Ramos (cell line): ENCODE results near the gene CREB3L2.

ENCODE experiments used
- in situ Hi-C: fragments of 300-500 bp; cut with MboI; formaldehyde crosslinking; loops from one replicate; pipeline ENCODE4 v1.14.3; 2022; ENCODE audit warnings: low sequenced_read_pairs; ENCODE audit not compliant: unreplicated experiment

Gene CREB3L2

DNA sequence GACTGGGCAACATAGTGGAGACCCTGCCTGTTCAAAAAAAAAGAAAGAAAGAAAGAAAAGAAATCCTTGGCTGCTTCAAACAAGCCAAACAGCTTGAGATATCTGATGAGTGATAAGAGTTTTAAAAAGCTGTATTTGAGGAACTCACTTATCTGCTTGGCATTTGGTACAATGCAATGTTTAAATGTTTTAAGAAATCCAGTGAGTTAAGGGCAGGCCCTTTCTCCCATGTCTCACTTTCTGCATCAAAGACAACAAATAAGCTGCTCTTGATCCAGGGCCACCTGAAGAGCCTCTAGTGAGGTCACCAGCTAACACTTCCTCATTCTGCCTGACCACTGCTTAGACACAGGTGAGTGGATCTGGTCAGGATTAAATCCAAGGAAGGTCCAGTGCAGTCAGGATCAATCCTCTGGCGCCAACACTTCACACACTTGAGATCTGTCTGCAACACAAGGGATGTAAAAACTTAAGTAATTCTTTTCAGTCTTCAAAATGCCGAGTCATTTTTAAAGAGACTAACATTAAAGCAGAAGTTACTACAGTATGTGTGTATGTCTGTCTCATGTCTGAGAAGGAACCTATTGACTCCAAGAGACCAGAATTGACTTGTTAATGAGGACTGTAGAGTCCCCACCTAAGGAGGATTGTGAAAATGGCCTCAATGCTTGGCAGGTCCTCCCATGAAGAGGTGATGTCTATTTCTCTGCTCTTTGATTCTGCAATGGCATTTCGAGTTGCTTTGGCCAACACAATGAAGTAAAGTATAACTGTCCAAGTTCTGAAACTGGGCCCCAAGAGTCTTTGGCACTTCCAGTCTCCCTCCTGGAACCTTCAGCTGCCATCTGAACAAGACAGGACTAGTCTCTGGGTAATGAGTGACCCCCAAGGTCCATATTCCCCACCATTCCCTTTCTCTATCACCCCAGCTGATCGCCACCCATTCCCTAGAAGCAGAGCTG lies 43.1 kb downstream of the CREB3L2 start:
- in situ Hi-C loops: no loop called here

DNA sequence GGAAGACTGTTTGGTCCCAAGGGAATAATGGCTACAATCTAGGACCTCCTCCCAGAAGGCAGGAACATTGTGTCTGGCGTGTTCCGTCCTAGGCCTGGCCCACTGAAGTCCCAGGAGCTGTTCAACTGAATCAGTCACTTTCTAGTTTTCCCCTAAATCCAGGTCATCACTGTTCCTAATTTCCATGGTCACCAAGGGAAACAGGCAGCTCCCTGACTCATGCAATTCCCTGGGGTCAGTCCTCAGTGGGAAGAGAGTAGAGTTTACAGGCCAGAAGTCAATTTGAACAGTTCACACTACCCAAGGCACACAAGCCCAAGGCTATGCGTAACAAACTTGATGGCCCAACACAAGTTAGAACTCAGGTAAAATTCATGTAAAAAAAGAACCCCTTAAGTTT lies 44.0 kb downstream of the CREB3L2 start:
- in situ Hi-C loops: no loop called here

DNA sequence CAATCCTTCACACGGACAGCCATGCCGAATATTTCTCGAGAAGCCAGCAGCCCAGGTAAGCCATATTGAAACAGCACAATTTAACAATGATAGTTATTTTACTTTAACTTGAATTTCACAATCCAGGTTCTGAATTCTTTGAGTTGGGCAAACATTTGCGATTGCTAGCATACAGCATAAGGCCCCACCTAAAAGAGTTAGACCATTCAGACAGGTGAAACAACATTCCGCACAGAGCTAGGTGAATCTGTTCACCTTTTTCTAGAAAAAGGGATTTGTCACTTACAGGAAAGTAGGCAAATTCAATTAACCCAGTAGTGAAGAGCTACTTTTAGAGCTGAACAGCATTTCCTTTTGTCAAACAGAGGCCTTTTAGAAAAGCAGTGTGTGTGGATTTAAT lies 45.3 kb downstream of the CREB3L2 start:
- in situ Hi-C loops: no loop called here

DNA sequence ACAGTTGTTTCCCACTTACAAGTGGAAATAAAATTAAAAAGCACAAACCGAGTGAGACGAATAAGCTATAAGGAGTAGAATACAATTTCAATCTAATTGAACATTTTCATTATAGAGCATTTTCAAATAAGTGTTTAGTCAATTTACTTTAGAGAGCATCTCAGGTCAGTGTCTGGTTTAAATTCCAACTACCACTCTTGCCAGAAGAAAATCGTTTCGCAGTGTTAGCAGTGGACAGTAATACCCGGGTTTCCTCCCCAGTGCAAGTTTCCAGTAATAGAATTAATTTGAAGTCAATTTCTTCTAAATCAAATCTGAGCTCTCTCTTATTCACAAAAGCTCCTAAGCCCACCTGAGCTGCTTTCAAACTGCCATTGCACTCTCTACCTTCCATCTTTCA lies 45.7 kb downstream of the CREB3L2 start:
- in situ Hi-C loops: no loop called here

DNA sequence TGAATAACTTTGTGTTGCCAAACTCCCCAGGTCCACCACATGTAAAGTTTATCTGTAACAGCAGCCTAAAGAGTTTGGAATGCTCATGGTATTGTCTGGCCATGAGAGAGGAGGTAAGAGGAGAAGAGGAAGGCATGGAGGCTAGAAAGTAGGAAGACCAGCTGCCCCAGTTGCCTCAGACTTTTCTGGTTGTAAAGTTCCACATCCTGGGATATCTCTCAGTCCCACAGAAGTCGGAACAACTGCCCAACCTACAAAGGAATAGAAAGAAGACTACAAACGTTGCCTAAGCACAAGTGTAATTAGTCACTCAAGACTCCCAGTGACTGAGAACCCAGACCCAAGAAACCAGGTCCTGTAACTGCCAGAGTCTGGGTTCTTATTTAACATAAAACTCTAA lies 47.3 kb downstream of the CREB3L2 start:
- in situ Hi-C loops: no loop called here

DNA sequence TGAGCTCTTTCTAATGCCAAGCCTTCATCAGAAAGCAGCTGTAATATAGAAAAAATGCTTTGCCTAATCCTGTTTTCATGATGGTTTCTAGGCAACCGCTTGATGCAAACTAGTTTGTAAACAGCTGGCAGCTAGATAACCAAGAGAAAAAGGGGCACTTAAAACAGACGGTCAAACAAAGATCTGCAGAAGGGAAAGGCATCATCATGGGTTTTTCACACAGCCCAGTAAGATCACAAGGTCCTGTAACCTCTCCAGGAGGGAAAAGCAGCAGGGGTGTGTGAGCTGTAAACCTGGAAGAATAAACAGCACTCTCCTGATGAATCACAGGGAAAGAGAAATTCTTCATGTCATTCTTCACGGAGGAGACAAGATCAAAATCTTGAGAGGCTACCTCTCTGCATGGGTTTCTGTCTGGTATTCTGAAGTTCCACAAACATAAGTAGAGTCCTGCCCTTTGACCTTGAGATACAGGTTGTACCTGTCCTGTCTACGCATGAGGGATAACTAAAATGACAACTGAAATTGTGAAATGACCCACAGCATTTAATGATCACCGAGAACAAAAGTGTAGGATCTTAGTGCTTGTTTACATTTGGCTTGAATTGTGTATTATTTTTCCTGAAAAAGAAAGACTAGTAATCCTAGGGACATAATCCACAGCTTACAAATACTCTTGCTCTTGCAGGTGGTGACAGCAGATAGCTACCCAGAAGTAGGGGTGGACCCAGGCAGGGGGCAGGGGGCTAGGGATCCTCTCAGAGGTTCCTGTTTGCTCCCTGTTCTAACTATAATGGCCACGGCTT lies 48.0 kb downstream of the CREB3L2 start:
- in situ Hi-C loops: no loop called here

DNA sequence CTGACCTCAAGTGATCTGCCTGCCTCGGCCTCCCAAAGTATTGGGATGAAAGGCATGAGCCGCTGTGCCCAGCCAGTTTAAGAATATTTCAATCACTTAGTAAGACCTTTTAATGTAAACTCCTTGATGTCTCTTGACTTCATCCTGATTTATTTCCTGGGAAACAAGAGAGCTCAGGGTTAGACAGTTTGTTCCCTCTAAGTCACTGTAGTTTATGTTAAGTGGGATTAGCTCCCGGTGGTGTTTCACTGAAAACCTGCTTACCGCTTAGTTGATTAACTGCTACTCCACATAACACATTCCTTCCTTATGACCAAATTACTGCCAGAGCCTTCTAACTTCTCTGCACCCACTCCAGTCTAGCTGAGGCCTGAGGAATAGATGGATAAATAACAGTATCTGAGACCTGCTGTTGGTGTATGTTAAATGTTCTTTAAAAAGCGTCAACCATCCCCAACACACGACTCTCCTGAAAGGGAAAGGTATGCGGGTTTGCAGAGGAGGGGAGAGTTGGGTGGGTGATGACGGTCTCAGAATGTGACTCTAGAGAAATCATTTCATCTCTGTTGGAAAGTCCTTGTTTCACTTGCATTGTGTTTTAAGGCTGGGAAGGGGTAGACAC lies 48.7 kb downstream of the CREB3L2 start:
- in situ Hi-C loops: no loop called here

DNA sequence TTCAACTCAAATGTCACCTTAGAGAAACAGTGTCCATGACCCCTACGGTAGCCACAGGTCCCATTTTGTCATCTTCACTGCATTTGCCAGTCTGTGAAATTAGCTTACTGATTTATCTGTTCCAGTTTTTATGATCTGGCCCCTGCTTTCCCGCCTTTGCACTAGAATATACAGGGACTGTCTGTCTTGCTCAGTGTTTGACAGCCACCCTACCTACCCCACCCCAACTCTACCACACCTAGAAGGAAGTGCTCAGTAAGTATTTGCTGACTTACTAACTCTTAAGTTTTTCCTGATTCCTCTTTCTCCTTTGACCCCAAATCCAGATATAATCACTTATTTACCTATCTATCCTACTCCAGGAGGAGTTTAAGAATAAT lies 49.5 kb downstream of the CREB3L2 start:
- in situ Hi-C loops: no loop called here

DNA sequence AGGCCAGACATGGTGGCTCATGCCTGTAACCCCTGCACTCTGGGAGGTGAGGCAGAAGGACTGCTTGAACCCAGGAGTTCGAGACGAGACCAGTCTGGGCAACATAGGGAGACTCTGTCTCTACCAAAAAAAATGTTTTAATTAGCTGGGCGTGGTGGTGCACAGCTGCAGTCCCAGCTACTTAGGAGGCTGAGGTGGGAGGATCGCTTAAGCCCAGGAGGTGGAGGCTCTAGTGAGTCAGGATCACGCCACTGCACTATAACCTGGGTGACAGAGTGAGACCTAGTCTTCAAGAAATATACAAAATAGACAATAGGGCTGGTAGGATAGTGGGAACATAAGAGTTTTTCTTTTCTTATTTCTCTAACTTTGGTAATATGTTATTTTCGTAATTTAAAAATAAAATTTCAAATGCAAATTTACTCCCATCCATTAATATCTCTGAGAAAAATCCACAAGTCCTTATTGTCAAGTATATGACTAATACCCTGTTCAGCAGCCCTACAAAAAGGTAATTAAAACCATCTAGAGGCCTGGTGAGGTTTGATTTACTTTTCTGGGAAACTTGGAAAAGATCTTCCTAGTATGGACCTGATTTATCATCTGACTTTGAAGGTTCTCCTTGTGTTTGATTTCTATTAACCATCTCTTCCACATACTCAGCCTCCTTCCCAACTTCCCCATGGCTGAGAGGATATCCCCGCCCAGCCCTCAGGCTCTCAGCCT lies 50.0 kb downstream of the CREB3L2 start:
- in situ Hi-C loops: no loop called here

DNA sequence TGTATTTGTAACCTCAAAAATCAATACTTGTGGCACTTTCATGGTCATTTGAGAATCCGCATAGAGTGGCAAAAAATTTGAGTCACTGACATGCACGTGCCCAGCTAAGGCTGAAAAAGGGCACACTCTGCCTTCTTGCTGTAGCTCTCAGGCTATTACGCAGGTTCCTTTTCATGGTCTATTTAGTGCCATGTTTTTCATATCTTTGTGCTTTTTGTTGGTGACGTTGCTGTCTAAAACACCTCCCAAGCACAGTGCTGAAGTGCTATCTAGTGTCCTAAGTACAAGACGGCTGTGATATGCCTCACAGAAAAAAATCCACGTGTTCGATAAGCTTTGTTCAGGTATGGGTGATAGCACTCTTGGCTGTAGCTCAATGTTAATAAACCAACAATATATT lies 50.9 kb downstream of the CREB3L2 start:
- in situ Hi-C loops: no loop called here

DNA sequence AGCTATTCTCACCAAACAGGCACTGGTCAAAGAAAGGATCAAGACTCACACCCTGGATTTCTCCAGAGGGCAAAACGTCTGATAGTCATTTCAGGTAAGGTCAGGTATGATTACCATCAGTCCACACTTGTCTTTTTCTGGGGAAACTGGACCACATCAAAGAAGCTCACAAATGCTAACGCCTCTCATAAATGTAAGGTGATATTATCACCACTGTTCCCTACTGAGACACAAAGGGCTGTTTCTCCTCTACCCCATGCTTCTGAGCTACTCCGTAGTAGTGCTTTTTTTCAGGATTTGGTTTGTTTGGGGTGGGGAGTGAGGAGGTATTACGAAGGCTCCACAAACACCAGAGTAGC lies 51.6 kb downstream of the CREB3L2 start:
- in situ Hi-C loops: no loop called here

DNA sequence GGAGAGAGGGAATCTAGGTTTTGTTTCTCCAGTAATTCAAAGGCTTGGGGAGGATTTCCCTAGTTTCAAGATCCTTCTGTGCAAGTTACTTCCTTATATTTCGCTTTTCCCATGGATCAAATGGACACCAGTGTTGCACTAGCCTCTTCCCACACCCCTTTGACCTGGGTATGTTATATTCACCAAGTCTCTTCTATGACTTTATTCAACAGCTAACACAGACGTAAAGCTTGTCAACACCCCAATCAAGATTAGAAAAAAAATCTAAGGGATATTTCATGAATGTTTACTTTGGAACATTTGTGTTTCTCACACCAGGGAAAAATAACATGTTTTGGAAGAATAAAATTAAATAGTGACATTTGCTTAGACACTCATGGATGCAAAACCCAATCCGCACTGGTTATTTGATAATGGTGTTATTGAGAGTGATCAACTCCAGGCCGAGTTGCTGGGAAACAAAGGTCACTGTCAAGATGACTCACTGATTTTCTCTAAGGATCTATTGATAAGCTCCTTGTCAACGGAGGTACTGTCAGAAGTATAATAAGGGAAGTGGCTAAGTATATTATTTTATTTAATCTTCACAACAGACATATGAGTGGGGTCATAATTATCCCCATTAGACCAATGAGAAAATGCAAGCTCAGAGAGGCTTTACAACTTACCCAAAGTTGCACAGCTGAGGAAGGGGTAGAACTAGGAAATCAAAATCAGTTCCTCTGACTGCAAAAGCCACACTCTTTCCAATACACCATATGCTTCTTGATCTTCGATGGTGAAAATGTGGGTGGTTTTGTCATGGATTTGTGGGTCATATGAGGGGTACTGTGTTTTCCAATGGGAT lies 52.2 kb downstream of the CREB3L2 start:
- in situ Hi-C loops: no loop called here

DNA sequence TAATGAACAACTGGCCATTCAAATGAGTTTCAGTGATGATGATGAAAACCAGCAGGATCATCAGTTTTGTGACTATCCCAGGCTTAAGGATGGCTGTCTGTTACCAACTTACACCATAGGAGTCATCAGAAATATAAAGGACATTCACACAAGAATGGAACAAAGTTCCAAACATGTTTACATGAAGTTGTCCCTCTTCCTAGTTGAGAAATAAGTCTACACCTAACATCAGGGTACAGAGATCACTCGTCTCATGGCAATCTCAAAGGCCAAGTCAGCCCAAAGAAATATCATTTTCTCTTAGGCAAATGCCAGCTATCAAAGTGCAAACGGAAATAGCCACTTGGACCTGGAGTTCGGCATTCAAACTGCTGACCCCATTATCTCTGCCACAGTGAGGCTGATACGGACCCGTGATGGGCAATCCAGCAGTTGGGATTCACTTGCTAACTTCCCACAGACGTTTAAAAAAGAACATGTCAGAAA lies 53.0 kb downstream of the CREB3L2 start:
- in situ Hi-C loops: no loop called here

DNA sequence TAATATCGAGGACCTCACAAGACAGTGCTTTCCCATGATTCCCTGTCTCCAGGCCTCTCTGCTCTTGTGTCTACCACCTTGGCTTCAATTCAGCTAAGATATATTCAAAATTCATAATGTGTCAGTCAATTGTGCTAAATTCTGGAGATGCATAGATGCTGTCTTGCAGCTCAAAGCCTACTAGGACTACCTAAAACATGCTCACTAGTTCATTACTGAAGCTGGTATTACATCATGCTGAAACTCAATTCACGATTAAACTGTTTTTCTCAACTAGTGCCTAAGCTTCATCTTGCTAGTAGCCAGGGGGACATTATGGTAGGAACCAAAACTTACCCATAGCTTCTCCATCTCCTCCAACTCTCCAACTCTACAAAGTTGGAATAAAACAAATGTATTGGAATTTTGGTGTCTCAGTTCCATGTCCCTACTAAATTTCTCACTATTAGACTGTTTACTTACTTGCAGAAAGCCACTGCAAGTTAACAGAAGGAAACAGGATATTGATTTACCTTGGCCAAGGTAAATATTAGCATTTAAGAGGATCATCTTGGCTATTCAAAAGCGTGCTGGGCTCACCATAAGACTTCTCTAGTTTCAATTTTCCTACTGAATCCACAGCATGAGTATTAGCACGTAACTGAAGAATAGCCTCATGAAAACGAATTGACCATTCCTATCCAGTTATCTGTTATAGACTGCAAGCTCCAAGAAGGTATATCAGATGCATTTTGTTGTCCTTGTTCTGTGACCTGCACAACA lies 53.6 kb downstream of the CREB3L2 start:
- in situ Hi-C loops: no loop called here

DNA sequence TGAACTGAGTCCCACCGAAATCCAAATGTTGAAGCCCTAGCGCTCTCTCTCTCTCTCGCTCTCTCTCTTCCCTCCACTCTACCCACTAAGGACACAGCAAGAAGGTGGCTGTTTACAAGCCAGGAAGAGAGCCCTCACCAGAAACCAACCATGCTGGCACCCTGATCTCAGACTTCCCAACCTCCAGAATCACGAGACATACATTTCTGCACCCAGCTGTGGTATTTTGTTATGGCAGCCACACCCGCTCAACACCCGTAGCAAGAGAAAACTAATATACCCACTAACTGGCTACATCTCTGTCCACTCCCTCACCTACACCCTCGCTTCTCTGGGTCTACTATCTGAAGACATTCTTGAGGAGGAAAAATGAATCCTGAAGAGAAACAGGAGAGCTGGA lies 54.8 kb downstream of the CREB3L2 start:
- in situ Hi-C loops: no loop called here

DNA sequence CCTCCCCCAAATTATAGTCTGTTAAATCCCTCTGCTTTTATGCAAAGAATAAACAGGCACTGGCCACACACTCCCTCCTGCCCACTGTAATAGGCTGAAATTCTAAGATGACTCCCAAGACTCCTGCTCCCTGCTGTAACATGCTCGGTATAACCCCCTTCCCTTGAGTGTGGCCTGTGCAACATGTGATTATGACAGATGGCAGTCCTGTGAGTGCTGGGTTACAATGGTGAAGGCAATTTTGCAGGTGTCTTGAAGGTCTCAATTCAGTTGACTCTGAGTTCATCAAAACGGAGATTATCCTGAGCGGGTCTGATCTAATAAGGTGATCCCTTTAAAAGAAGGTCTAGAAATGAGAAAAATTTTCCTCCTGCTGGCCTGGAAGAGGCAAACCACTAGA lies 55.9 kb downstream of the CREB3L2 start:
- in situ Hi-C loops: no loop called here

DNA sequence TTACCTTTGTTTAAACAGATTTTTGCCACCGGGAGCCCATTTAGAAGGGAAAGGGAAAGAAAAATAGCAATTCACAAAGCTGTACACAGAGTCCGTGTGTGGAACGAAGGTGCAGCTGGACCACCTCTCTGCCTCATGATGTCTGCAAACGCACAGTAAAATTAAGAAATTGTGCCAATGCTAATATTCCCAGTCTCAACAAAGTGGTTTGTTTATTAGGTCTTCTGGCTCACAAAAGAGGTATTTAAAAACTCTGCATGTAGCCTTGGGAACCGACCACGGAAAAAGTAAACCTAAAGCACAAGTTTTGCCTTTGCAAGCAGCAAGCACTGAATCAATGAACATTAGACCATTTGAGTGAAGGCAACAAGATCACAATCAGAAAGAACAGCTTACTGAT lies 57.7 kb downstream of the CREB3L2 start:
- in situ Hi-C loops: no loop called here

DNA sequence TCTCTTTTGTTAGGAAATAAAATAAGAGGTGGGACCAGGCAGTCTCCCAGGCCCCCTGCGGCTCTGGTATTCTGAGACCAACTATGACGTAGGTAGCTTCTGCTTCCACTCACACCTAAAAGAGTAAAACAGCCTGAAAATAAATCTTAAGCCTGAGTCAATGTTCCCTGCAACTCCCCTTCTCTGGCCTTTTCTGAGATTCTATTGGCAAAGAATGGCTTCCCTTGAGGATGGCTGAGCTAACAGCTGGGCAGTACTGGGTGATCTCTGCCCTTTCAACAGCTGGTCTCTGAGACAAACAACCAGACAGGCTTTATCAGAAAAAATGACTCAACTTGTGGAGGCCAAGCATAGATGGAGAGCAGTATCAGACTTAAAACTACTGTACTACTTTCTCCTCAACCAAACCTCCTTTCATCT lies 58.7 kb downstream of the CREB3L2 start:
- in situ Hi-C loops: no loop called here
